ENCODE measurements around the gene TRAM2.

GRCh38 chr6:52588087-52588709, 11.3 kb upstream of the TRAM2 start:
- TF ChIP-seq POLR2AphosphoS5 (IDR thresholded peaks at IDR 0.05) (no peak), POLR2A (IDR thresholded peaks at IDR 0.05; ENCODE audit: low read depth) (no peak)
- TF ChIP-seq, protein P1, sequence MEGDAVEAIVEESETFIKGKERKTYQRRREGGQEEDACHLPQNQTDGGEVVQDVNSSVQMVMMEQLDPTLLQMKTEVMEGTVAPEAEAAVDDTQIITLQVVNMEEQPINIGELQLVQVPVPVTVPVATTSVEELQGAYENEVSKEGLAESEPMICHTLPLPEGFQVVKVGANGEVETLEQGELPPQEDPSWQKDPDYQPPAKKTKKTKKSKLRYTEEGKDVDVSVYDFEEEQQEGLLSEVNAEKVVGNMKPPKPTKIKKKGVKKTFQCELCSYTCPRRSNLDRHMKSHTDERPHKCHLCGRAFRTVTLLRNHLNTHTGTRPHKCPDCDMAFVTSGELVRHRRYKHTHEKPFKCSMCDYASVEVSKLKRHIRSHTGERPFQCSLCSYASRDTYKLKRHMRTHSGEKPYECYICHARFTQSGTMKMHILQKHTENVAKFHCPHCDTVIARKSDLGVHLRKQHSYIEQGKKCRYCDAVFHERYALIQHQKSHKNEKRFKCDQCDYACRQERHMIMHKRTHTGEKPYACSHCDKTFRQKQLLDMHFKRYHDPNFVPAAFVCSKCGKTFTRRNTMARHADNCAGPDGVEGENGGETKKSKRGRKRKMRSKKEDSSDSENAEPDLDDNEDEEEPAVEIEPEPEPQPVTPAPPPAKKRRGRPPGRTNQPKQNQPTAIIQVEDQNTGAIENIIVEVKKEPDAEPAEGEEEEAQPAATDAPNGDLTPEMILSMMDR (IDR thresholded peaks at IDR 0.05): no peak
